Measurements from ENCODE around the gene NDUFA3.

- TF ChIP-seq CTCF (IDR thresholded peaks at IDR 0.05) (no peak), POLR2A (IDR thresholded peaks at IDR 0.05) (peak; percentile 68 to 89)
Measured at GRCh38 chr19:54137699-54138488, 35.2 kb downstream of the NDUFA3 start, which contains the start of gene CNOT3.
